K562 (cell line): ENCODE results near the gene IKZF4. TPM values are rescaled to one million over a fixed set of nuclear protein-coding genes. Genes with fewer than 3 reads are reported as not detected.

Experiments
- ARID3B ChIP-seq: fragments of 250-450 bp; sonication (Bioruptor Pico); IDR thresholded peaks from 2 replicates; pipeline ENCODE4 v1.4.0; 2020; ENCODE audit warnings: borderline replicate concordance
- BACH1 ChIP-seq: fragments of 200-800 bp; sonication (Bioruptor generic); IDR thresholded peaks from 2 replicates; pipeline ENCODE4 v1.6.1; 2016; ENCODE audit warnings: missing genetic modification characterization, missing compliant biosample characterization
- CBFA2T3 ChIP-seq: fragments of 450-650 bp; IDR thresholded peaks from 2 replicates; pipeline ENCODE4 v1.6.1; 2017
- CGGBP1 ChIP-seq: fragments of 250-450 bp; sonication (Bioruptor Pico); IDR thresholded peaks from 2 replicates; pipeline ENCODE4 v1.9.0; 2021; ENCODE audit warnings: mild to moderate bottlenecking
- EGR1 ChIP-seq: fragments of 450-650 bp; conservative IDR thresholded peaks from 2 replicates; pipeline ENCODE4 v1.6.1; 2017; ENCODE audit warnings: mild to moderate bottlenecking
- EP400 ChIP-seq: fragments of 450-650 bp; IDR thresholded peaks from 2 replicates; pipeline ENCODE4 v1.6.1; 2017; ENCODE audit warnings: antibody characterized with exemption, mild to moderate bottlenecking, moderate library complexity
- FOXK1 ChIP-seq: sonication (generic); formaldehyde crosslinking; IDR thresholded peaks from 2 replicates; pipeline ENCODE4 v1.8.0; 2022; ENCODE audit warnings: missing genetic modification reagents, mild to moderate bottlenecking, borderline replicate concordance
- HDAC2 ChIP-seq: fragments of 450-650 bp; IDR thresholded peaks from 2 replicates; pipeline ENCODE4 v1.6.1; 2016; ENCODE audit warnings: mild to moderate bottlenecking
- MTA1 ChIP-seq: fragments of 450-650 bp; IDR thresholded peaks from 2 replicates; pipeline ENCODE4 v1.6.1; 2017; ENCODE audit warnings: borderline replicate concordance
- NFATC3 ChIP-seq: fragments of 450-650 bp; IDR thresholded peaks from 2 replicates; pipeline ENCODE4 v1.6.1; 2017; ENCODE audit warnings: mild to moderate bottlenecking
- NKRF ChIP-seq: fragments of 450-650 bp; IDR thresholded peaks from 2 replicates; pipeline ENCODE4 v1.6.1; 2016; ENCODE audit warnings: borderline replicate concordance
- PHF20 ChIP-seq: fragments of 450-650 bp; IDR thresholded peaks from 2 replicates; pipeline ENCODE4 v1.6.1; 2018; ENCODE audit not compliant: partially characterized antibody
- POLR2G ChIP-seq: fragments of 200-400 bp; formaldehyde crosslinking; IDR thresholded peaks from 2 replicates; pipeline ENCODE4 v1.6.1; 2017; ENCODE audit warnings: low read depth, mild to moderate bottlenecking, antibody characterized with exemption, low read length, moderate library complexity
- ZNF197 ChIP-seq: fragments of 200-800 bp; sonication (Bioruptor generic); IDR thresholded peaks from 2 replicates; pipeline ENCODE4 v1.6.1; 2016; ENCODE audit warnings: low read depth, missing genetic modification characterization, missing compliant biosample characterization
- ZNF232 ChIP-seq: sonication (generic); formaldehyde crosslinking; IDR thresholded peaks from 2 replicates; pipeline ENCODE4 v1.8.0; 2022; ENCODE audit warnings: mild to moderate bottlenecking, missing genetic modification reagents
- ZNF263 ChIP-seq: sonication (generic); formaldehyde crosslinking; IDR thresholded peaks from 2 replicates; pipeline ENCODE4 v1.8.0; 2022; ENCODE audit warnings: mild to moderate bottlenecking, missing genetic modification reagents, borderline replicate concordance
- ZNF75A ChIP-seq: fragments of 450-650 bp; formaldehyde crosslinking; IDR thresholded peaks from 2 replicates; pipeline ENCODE4 v1.4.0; 2020; ENCODE audit warnings: mild to moderate bottlenecking
- ZSCAN29 ChIP-seq: fragments of 450-650 bp; IDR thresholded peaks from 2 replicates; pipeline ENCODE4 v1.6.1; 2017
- polyA plus RNA-seq, 8 experiments: library from polyadenylated mRNA; depleted of rRNA in 4 of 8; stranded (reverse) in 5 of 8; unstranded in 3 of 8; fragments of >200 nt; fragmentation: Nextera tagmentation in 2 of 8; fragmentation: Illumina TruSeq in 1 of 8; extraction: Ambion mirVana in 2 of 8; extraction: Trizol in 1 of 8; gene quantifications; 2 replicates each; pipeline versions ENCODE4 v1.2.1 to v1.2.3, GENCODE V29; 2011 to 2014; ENCODE audit warnings: inconsistent platforms in 1 of 8, missing spikeins in 1 of 8
- total RNA-seq, 7 experiments: library from RNA; depleted of rRNA in 6 of 7; stranded (reverse); fragments of >200 nt in 6 of 7; fragmentation: Illumina TruSeq in 2 of 7; extraction: Trizol in 2 of 7; gene quantifications; 2 replicates each; pipeline versions ENCODE4 v1.2.1 to v1.2.3, GENCODE V29; 2011 to 2021; ENCODE audit warnings: low replicate concordance in 1 of 7
- TF ChIP-seq, protein P1 (sequence below): IDR thresholded peaks from 2 replicates; pipeline ENCODE4 v1.6.1; 2012; ENCODE audit warnings: low read depth, low read length, improper control_type of control experiment, borderline replicate concordance
- TF ChIP-seq, protein P2 (sequence below): sonication (generic); formaldehyde crosslinking; IDR thresholded peaks from 2 replicates; pipeline ENCODE4 v1.8.0; 2023; ENCODE audit warnings: mild to moderate bottlenecking, missing genetic modification reagents

The IKZF4 gene
- total and polyA plus RNA-seq, 9 of the 15 experiments (the other 6 are each of a cell fraction or from before 2014, with no cell fraction given), result 1.9 to 16.3 (median 3.6) TPM

DNA sequence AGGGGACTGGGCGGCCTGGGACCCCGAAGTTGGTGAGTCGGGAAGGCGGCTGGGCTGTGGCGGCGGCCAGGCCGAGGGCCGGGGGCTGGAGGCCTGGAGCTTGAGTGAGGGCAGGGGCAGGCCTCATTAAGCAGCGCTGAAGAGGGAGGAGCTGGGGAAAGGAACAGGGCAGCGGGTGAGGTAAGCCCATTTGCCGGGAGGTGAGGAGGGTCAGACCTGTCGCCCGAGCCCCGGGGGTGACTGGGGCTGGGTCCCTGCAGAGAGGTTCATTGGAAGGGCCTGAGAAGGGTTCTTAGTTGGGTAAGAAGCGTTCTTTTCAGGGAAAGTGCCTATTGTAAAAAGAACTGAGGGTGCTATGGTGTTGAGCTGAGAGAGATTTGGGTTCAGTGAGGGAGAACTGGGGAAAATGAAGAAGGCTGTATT, 46.5 kb upstream of the IKZF4 start (continued):
- peak; percentile 76 for TF ChIP-seq PHF20
- TF ChIP-seq, protein P1, sequence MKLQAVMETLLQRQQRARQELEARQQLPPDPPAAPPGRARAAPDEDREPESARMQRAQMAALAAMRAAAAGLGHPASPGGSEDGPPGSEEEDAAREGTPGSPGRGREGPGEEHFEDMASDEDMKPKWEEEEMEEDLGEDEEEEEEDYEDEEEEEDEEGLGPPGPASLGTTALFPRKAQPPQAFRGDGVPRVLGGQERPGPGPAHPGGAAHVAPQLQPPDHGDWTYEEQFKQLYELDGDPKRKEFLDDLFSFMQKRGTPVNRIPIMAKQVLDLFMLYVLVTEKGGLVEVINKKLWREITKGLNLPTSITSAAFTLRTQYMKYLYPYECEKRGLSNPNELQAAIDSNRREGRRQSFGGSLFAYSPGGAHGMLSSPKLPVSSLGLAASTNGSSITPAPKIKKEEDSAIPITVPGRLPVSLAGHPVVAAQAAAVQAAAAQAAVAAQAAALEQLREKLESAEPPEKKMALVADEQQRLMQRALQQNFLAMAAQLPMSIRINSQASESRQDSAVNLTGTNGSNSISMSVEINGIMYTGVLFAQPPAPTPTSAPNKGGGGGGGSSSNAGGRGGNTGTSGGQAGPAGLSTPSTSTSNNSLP, result no peak
- no peak for TF ChIP-seq ARID3B (CRISPR knock-in tag)
- TF ChIP-seq NKRF, result no peak
- TF ChIP-seq ZNF263 (CRISPR knock-in tag), result no peak
- TF ChIP-seq FOXK1 (CRISPR knock-in tag), result 0 out of 2 replicates have a peak, but pooled peaks have one; percentile 36
- no peak for TF ChIP-seq ZNF232 (CRISPR knock-in tag)
- 0 out of 2 replicates have a peak, but pooled peaks have one; percentile 16 for TF ChIP-seq EP400
- no peak for TF ChIP-seq MTA1
- TF ChIP-seq ZSCAN29, result no peak
- peak; percentile 79 for TF ChIP-seq POLR2G
- TF ChIP-seq, protein P2, sequence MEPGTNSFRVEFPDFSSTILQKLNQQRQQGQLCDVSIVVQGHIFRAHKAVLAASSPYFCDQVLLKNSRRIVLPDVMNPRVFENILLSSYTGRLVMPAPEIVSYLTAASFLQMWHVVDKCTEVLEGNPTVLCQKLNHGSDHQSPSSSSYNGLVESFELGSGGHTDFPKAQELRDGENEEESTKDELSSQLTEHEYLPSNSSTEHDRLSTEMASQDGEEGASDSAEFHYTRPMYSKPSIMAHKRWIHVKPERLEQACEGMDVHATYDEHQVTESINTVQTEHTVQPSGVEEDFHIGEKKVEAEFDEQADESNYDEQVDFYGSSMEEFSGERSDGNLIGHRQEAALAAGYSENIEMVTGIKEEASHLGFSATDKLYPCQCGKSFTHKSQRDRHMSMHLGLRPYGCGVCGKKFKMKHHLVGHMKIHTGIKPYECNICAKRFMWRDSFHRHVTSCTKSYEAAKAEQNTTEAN (CRISPR knock-in tag), result no peak
- TF ChIP-seq EGR1, result no peak
- no peak for TF ChIP-seq NFATC3
- no peak; the same call in 1 of the 2 replicates for TF ChIP-seq HDAC2
- no peak for TF ChIP-seq ZNF75A
- no peak for TF ChIP-seq ZNF197 (CRISPR knock-in tag)
- no peak for TF ChIP-seq CGGBP1 (CRISPR knock-in tag)
- no peak for TF ChIP-seq CBFA2T3
- no peak for TF ChIP-seq BACH1 (tag)
